ENCODE measurements around the gene SLC35D2.

Gene SLC35D2

GRCh38 chr9:96304230-96304629 is 79.3 kb downstream of the SLC35D2 start:
- no peak for DNase-seq

DNA sequence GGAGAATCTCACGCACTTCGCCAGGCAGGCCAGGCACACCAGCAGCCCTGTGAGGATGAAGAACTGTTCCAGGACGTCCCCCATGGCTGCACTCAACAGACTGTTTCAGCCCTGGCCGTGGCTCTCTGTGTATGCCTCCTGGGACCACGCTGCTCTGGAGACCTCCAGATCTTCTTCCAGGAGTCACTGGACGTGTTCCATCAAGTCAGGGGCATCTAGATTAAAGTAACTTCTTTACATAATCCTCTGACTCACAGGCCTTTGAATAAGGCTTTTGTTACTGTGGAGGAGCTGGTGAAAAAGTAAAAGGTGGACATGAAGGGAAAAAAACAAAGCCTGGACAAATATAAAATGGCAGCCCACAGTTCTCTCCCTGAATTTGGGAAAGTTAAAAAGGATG is 81.5 kb downstream of the SLC35D2 start, which contains the start of gene HSD17B3:
TSS of gene HSD17B3 (minus strand) at position 156 of the 400 bp plus-strand sequence. CDS start at position 84, 72 bp downstream.
- DNase-seq = no peak

DNA sequence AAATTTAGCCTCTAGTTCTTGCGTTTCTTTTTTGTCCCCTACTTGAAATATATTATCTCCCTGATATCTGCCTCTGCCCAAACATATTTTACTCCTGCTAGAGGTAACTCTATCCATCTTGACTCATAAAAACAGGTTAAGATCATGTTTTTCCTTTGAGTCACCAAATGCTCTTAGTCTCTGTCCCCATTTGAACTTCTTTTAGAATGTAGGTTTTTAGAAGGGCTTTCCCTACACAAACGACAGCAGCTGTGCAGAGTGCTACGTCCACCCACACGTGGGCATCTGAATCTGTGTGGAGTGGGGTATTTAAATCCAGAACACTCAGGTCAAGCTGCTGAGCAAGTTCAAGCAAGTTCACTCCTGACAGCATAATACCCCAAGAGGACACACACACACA is 83.7 kb downstream of the SLC35D2 start:
- no peak for DNase-seq

GRCh38 chr9:96294159-96294545 is 89.4 kb downstream of the SLC35D2 start:
- no peak for DNase-seq

DNA sequence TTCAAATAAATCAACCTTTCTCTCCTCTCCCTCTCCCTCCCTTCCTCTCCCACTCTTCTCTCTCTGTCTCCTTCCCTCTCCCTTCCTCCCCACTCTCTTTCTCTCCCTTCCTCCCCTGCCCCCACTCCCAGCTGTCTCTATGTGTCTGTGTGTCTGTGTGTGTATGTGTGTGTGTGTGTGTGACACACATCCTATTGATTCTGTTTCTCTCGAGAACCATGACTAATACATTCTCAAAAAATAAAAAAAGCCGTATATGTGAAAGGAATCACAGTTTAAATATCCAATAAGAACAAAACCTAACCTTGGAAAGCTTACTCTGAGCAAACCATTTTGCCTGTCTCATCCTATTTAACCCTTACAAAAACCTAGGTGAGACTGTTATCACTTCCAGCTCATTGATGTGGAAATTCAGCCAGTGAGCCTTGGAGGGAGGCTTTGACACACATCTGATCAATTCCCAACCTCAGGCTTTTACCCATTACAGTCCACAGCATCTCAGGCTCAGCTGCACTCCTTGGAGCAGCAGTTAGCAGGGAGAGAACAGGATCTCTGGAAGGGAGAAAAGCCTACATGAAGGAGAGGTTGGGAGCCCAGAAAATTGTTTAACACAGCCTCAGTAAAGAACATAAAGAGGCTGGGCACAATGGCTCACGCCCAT is 89.9 kb downstream of the SLC35D2 start:
- no peak for DNase-seq

- DNase-seq = no peak
These were observed 94.1 kb downstream of the SLC35D2 start for GRCh38 chr9:96289392-96289791.

DNA sequence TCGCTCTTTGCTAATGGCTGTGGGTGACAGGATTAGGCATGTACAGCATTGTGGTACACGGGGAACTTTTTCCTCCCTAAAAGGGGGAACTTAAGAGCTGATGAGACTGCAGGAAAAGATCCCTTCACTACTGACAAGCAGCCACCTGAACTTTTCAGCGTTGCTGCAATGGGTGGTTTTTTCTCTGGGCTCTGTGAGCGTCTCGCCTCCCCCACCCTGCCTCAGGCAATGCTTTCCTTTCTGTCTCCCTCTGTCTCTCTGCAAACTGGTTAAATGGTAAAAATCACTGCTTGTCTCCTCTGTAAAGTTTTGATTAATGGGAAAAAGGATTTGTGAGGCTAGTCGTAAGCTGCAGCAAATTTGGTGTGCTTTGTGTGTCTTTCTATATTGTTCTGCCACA is 101.9 kb downstream of the SLC35D2 start:
- no peak for DNase-seq

- DNase-seq = no peak
These were observed 103.6 kb downstream of the SLC35D2 start for GRCh38 chr9:96279932-96280331.

- DNase-seq = no peak
These were observed 108.6 kb downstream of the SLC35D2 start for GRCh38 chr9:96274939-96275338.

All from DMS 273 treated with DMSO at 0.1 percent for 48 hours (cell line).